Subcutaneous adipose tissue (tissue), 4 donors: Measurements from ENCODE around the gene AGAP1. TPM values are rescaled to one million over a fixed set of nuclear protein-coding genes. Genes with fewer than 3 reads are reported as not detected.

Source experiments
- CTCF ChIP-seq: fragments of 450-650 bp; IDR thresholded peaks from one replicate; pipeline ENCODE4 v1.5.1; 2016; ENCODE audit warnings: low read depth, mild to moderate bottlenecking, control low read depth, antibody characterized with exemption, moderate library complexity
- total RNA-seq, 4 donors: library from RNA; depleted of rRNA; stranded (reverse); fragments of >200 nt; gene quantifications; one replicate each; pipeline ENCODE4 v1.1.0, GENCODE V29; 2016

The AGAP1 gene
- total RNA-seq, 4 donors from 2014 or later, result 13.6 to 26.3 (median 23.6) TPM

DNA sequence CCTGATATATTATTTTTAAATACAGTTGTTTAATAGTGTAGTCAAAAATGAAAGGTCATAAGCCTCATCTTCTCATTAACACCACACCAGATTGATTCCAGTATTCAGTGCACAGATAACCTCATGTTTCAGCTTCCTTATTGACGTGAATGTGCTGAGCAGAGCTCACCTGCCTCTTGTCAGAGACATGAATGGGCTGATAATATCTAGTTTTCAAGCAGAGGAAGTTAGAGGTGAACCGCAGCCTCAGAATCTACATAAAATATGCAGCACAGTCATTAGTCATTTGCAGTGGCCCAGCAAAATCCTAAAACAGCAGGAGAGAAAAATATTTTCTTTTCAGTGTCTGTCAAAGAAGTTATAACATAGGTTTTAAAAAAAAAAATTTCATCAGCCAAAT is 458.1 kb downstream of the AGAP1 start:
- no peak for TF ChIP-seq CTCF

- TF ChIP-seq CTCF, result no peak
Measured at GRCh38 chr2:235952714-235953113, 458.9 kb downstream of the AGAP1 start.

DNA sequence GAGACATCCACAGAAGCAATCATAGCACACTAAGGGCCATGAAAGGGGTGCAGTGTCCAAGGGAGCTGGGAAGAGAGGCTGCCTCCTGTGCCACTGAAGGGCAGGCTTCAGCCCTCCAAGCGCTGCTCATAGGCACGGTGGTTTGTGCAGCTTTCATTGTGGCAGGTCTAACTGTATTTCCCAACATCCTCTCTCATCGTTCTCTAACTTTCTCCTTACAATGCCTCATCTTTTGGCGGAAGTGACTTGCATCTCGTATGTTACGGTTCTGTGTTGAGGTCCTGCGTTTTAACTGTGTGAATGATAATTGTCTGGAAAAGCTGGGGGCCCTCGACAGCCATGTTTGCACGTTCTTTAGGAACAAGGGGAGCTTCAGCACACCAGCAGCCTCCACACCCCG is 460.4 kb downstream of the AGAP1 start:
- TF ChIP-seq CTCF, result no peak

DNA sequence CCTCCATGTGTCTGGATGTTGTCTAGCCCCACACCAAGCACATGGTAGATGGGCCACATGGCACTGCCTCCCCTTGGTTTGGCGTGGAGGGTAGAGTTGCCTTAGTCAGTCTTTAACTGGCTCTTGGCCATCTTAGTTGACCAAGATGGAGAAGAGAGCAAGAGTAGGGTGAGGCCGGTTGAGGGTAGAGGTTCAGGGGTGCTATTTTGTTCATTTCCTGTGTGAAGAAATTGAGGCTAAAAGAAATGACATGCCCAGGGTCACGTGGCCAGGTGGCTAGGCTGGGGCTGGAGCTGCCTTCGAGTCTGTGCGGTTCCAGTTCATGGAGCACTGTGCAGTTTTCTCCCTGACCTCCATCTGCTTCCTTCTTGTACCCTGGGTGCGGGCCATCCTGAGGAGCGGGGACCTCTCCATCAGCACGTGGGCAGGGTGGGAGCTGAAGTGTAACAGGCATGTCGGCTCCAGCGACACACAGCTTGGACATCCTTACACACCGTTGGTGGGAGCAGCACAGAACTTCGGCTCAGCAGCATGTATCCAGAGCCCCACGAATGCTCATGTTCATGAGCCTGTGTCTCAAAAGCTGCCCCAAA is 461.1 kb downstream of the AGAP1 start:
- TF ChIP-seq CTCF, result no peak

DNA sequence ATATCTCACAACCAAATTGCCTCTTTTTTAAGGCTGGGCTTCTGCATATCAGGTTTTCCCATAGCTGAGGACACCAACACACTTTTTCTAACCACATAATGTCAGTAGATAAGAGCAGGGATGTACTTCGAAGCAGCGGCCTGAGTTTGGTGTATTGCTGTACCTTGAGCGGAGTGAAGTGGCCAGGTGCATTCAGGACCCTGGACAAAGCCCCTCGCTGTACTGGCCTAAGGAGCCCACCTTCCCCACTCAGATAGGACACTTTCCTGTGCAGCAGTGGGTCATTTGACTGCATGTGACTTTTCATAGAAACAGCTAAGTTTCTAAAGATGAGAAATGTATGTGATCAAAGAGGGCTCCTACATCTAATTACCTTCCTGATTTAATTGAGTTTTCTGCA is 461.8 kb downstream of the AGAP1 start:
- no peak for TF ChIP-seq CTCF

GRCh38 chr2:235956281-235956970 is 462.6 kb downstream of the AGAP1 start:
- no peak for TF ChIP-seq CTCF

- no peak for TF ChIP-seq CTCF
Measured at GRCh38 chr2:235957251-235957650, 463.4 kb downstream of the AGAP1 start.
